H9 (cell line): ENCODE data around the gene PERP. TPM values are rescaled to one million over a fixed set of nuclear protein-coding genes. Genes with fewer than 3 reads are reported as not detected.

ENCODE experiments used
- DNase-seq: peaks from one replicate; pipeline ENCODE4 v3.0.0-alpha.2; 2017
- H2AFZ ChIP-seq: one replicate; pipeline ENCODE4 v1.6.1; 2013; ENCODE audit warnings: mild to moderate bottlenecking, low read length, control low read depth, moderate library complexity
- H2AK5ac ChIP-seq: 2 replicates; pipeline ENCODE4 v1.6.1; 2013; ENCODE audit warnings: low read length, control low read depth, mixed read lengths; ENCODE audit not compliant: insufficient read length
- H2BK120ac ChIP-seq: one replicate; pipeline ENCODE4 v1.6.1; 2013; ENCODE audit warnings: low read depth, mild to moderate bottlenecking, low read length, control low read depth, inconsistent platforms; ENCODE audit not compliant: poor library complexity, severe bottlenecking
- H2BK12ac ChIP-seq: 2 replicates; pipeline ENCODE4 v1.6.1; 2013; ENCODE audit warnings: low read length, control low read depth, mixed read lengths, low read depth; ENCODE audit not compliant: insufficient read length
- H2BK15ac ChIP-seq: 2 replicates; pipeline ENCODE4 v1.6.1; 2013; ENCODE audit warnings: low read depth, low read length, control low read depth
- H2BK20ac ChIP-seq: one replicate; pipeline ENCODE4 v1.6.1; 2013; ENCODE audit warnings: low read depth, mild to moderate bottlenecking, low read length, control low read depth, inconsistent platforms; ENCODE audit not compliant: poor library complexity, severe bottlenecking
- H2BK5ac ChIP-seq: 2 replicates; pipeline ENCODE4 v1.6.1; 2013; ENCODE audit warnings: low read length, control low read depth, mixed read lengths; ENCODE audit not compliant: insufficient read length
- H3K14ac ChIP-seq: 2 replicates; pipeline ENCODE4 v1.6.1; 2013; ENCODE audit warnings: low read length, control low read depth; ENCODE audit not compliant: insufficient read depth
- H3K18ac ChIP-seq: 2 replicates; pipeline ENCODE4 v1.6.1; 2013; ENCODE audit warnings: low read depth, mild to moderate bottlenecking, mixed read lengths, low read length, control low read depth; ENCODE audit not compliant: insufficient read length
- H3K23ac ChIP-seq: 2 replicates; pipeline ENCODE4 v1.6.1; 2013; ENCODE audit warnings: low read length, control low read depth, mixed read lengths, low read depth; ENCODE audit not compliant: insufficient read length
- H3K23me2 ChIP-seq: 2 replicates; pipeline ENCODE4 v1.6.1; 2013; ENCODE audit warnings: low read depth, mild to moderate bottlenecking, mixed read lengths, low read length, control low read depth; ENCODE audit not compliant: insufficient read length, poor library complexity, severe bottlenecking
- H3K27ac ChIP-seq: 2 replicates; pipeline ENCODE4 v1.5.1; 2013; ENCODE audit warnings: low read length, control low read depth, mixed read lengths, low read depth; ENCODE audit not compliant: insufficient read length
- H3K27me3 ChIP-seq: 2 replicates; pipeline ENCODE4 v1.6.1; 2013; ENCODE audit warnings: low read length, control low read depth, inconsistent platforms; ENCODE audit not compliant: insufficient read depth
- H3K4ac ChIP-seq: 2 replicates; pipeline ENCODE4 v1.6.1; 2013; ENCODE audit warnings: low read depth, mild to moderate bottlenecking, control low read depth, inconsistent platforms, low read length, moderate library complexity
- H3K4me1 ChIP-seq: 2 replicates; pipeline ENCODE4 v1.6.1; 2013; ENCODE audit warnings: low read length, control low read depth, inconsistent platforms; ENCODE audit not compliant: insufficient read depth
- H3K4me2 ChIP-seq: 2 replicates; pipeline ENCODE4 v1.6.1; 2013; ENCODE audit warnings: low read length, control low read depth, mixed read lengths; ENCODE audit not compliant: insufficient read length, insufficient read depth
- H3K56ac ChIP-seq: 2 replicates; pipeline ENCODE4 v1.6.1; 2013; ENCODE audit warnings: low read depth, mild to moderate bottlenecking, mixed read lengths, low read length, control low read depth; ENCODE audit not compliant: insufficient read length
- H3K79me1 ChIP-seq: 2 replicates; pipeline ENCODE4 v1.6.1; 2013; ENCODE audit warnings: low read depth, mild to moderate bottlenecking, moderate library complexity, low read length, control low read depth, inconsistent platforms; ENCODE audit not compliant: insufficient read depth, poor library complexity, severe bottlenecking
- H3K79me2 ChIP-seq: 2 replicates; pipeline ENCODE4 v1.6.1; 2013; ENCODE audit warnings: low read length, control low read depth, inconsistent platforms; ENCODE audit not compliant: insufficient read depth
- H3K9ac ChIP-seq: 2 replicates; pipeline ENCODE4 v1.6.1; 2013; ENCODE audit warnings: low read length, control low read depth, mixed read lengths; ENCODE audit not compliant: insufficient read length; ENCODE audit errors: extremely low read depth
- H3K9me3 ChIP-seq: one replicate; pipeline ENCODE4 v1.6.1; 2013; ENCODE audit warnings: low read depth, low read length, inconsistent platforms; ENCODE audit not compliant: control insufficient read depth
- H3T11ph ChIP-seq: one replicate; pipeline ENCODE4 v1.6.1; 2013; ENCODE audit warnings: mild to moderate bottlenecking, low read length, control low read depth, inconsistent platforms
- H4K20me1 ChIP-seq: one replicate; pipeline ENCODE4 v1.6.1; 2013; ENCODE audit not compliant: control insufficient read depth, insufficient read length, insufficient read depth
- H4K5ac ChIP-seq: 2 replicates; pipeline ENCODE4 v1.6.1; 2013; ENCODE audit warnings: low read depth, mild to moderate bottlenecking, mixed read lengths, low read length, control low read depth; ENCODE audit not compliant: insufficient read length
- H4K8ac ChIP-seq: replicated peaks from 2 replicates; pipeline ENCODE4 v1.6.1; 2013; ENCODE audit warnings: low read length, control low read depth, mixed read lengths, low read depth; ENCODE audit not compliant: insufficient read length
- H4K91ac ChIP-seq: 2 replicates; pipeline ENCODE4 v1.6.1; 2013; ENCODE audit warnings: low read depth, mild to moderate bottlenecking, moderate library complexity, mixed read lengths, low read length, control low read depth; ENCODE audit not compliant: insufficient read length
- H3K27ac Mint-ChIP-seq, 3 experiments: 2 replicates in 2 of 3; 3 replicates in 1 of 3; pipeline ENCODE4 v1.8.0; 2020 to 2021; ENCODE audit warnings: mixed read lengths in 3 of 3, mild to moderate bottlenecking in 1 of 3, moderate library complexity in 1 of 3
- H3K27me3 Mint-ChIP-seq: 2 replicates; pipeline ENCODE4 v1.8.0; 2021; ENCODE audit warnings: low read depth, mild to moderate bottlenecking, moderate library complexity, mixed read lengths
- H3K36me3 Mint-ChIP-seq, 3 experiments: 2 replicates in 2 of 3; 3 replicates in 1 of 3; pipeline ENCODE4 v1.8.0; 2020 to 2021; ENCODE audit warnings: low read depth in 3 of 3, mixed read lengths in 3 of 3; ENCODE audit not compliant: insufficient read depth in 1 of 3
- H3K4me1 Mint-ChIP-seq, 2 experiments: 2 replicates each; pipeline ENCODE4 v1.8.0; 2020; ENCODE audit warnings: mixed read lengths in 2 of 2
- H3K4me3 Mint-ChIP-seq, 2 experiments: 2 replicates in 1 of 2; 3 replicates in 1 of 2; pipeline ENCODE4 v1.8.0; 2020 to 2021; ENCODE audit warnings: mild to moderate bottlenecking in 2 of 2, mixed read lengths in 2 of 2, moderate library complexity in 1 of 2
- H3K9me3 Mint-ChIP-seq, 2 experiments: 2 replicates in 1 of 2; 3 replicates in 1 of 2; pipeline ENCODE4 v1.8.0; 2020; ENCODE audit warnings: mild to moderate bottlenecking in 2 of 2, mixed read lengths in 2 of 2, moderate library complexity in 1 of 2
- WGBS: extraction: QIAGEN DNeasy Blood & Tissue Kit; methylation state at CpG from one replicate; pipeline ENCODE4 v1.1.7; 2013; ENCODE audit warnings: missing lambda C conversion rate, low lambda C conversion rate, mixed read lengths; ENCODE audit not compliant: insufficient read length; ENCODE audit errors: extremely low coverage; 5-methylcytosine and 5-hydroxymethylcytosine counted together
- total RNA-seq: library from RNA; stranded (reverse); gene quantifications from 2 replicates; pipeline ENCODE4 v1.2.1, GENCODE V29; 2021
- TF ChIP-seq, protein P1 (sequence below): fragments of 200-600 bp; sonication (generic); conservative IDR thresholded peaks from 3 replicates; pipeline ENCODE4 v1.8.0; 2021; ENCODE audit warnings: antibody characterized with exemption, mild to moderate bottlenecking

PERP gene
- total RNA-seq, 1 experiment from 2014 or later = 28.7 TPM

DNA sequence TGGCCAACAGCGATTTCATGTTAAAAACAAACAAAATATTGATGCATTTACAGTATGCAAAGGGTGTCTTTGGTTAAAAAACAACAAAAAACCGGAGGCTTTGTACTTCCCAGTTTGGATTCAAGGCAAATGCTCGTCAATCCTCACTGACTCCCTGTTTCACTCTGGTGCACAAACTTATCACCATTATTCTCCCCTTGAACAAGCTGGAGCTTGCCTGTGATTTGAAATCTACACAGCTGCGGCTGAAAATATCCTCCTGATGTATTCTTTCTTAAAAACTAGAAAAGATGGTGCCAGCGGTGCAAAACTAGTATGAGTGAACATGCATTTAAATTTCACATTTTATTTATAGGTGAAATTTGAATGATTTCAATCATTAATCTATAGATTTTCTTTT is 3.3 kb downstream of the PERP start:
- peaks cover 2% of the 10 kb centered on the region; the same call in 1 of the 2 replicates for H3K27me3 ChIP-seq
- peaks cover 4% of the 10 kb centered on the region for H3K79me1 ChIP-seq
- no peak overlapping the region for H3K14ac ChIP-seq
- no peak overlapping the region for H4K91ac ChIP-seq
- Mint-ChIP-seq H3K27ac (no peak overlapping the region; a peak in 1 of 7 replicates), H3K4me3 (no peak overlapping the region), H3K36me3 (peaks cover 0 to 8% (median 2%) of the 10 kb centered on the region in 3 experiments; a peak in 3 of 7 replicates), H3K4me1 (peaks cover 22 to 35% of the 10 kb centered on the region in 2 experiments), H3K27me3 (peaks cover 11% of the 10 kb centered on the region), H3K9me3 (peaks cover 0 to 1% of the 10 kb centered on the region in 2 experiments; a peak in 2 of 5 replicates)
- peaks cover 2% of the 10 kb centered on the region; the same call in 1 of the 2 replicates for H3K4me1 ChIP-seq
- no peak overlapping the region for H2BK20ac ChIP-seq
- no peak overlapping the region for H2BK12ac ChIP-seq
- no peak overlapping the region for H3K18ac ChIP-seq
- H3T11ph ChIP-seq = no peak overlapping the region
- H3K23me2 ChIP-seq = peaks cover 16% of the 10 kb centered on the region
- H2AK5ac ChIP-seq = no peak overlapping the region
- no peak for DNase-seq
- no peak overlapping the region for H2AFZ ChIP-seq
- no peak overlapping the region for H3K4me2 ChIP-seq
- H2BK120ac ChIP-seq = no peak overlapping the region
- H2BK15ac ChIP-seq = no peak overlapping the region
- H3K23ac ChIP-seq = no peak overlapping the region
- H3K79me2 ChIP-seq = peaks cover 4% of the 10 kb centered on the region; the same call in 1 of the 2 replicates
- H3K4ac ChIP-seq = no peak overlapping the region
- H3K9ac ChIP-seq = no peak overlapping the region
- H4K20me1 ChIP-seq = no peaks in the 10 kb centered on the region
- H3K27ac ChIP-seq = no peak overlapping the region
- H3K56ac ChIP-seq = no peak overlapping the region
- H4K5ac ChIP-seq = no peak overlapping the region
- no peak overlapping the region for H2BK5ac ChIP-seq
- no peaks in the 10 kb centered on the region for H3K9me3 ChIP-seq
- TF ChIP-seq, protein P1, sequence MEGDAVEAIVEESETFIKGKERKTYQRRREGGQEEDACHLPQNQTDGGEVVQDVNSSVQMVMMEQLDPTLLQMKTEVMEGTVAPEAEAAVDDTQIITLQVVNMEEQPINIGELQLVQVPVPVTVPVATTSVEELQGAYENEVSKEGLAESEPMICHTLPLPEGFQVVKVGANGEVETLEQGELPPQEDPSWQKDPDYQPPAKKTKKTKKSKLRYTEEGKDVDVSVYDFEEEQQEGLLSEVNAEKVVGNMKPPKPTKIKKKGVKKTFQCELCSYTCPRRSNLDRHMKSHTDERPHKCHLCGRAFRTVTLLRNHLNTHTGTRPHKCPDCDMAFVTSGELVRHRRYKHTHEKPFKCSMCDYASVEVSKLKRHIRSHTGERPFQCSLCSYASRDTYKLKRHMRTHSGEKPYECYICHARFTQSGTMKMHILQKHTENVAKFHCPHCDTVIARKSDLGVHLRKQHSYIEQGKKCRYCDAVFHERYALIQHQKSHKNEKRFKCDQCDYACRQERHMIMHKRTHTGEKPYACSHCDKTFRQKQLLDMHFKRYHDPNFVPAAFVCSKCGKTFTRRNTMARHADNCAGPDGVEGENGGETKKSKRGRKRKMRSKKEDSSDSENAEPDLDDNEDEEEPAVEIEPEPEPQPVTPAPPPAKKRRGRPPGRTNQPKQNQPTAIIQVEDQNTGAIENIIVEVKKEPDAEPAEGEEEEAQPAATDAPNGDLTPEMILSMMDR = no peak
- H4K8ac ChIP-seq = no peak overlapping the region
- WGBS = no CpG with 5 or more reads among the region's 5 CpGs
